GM20431 (cell line): ENCODE measurements around the gene PEAK1.

Experiments
- in situ Hi-C: fragments of 300-500 bp; cut with MseI, MboI; formaldehyde crosslinking; loops from one replicate; pipeline ENCODE4 v1.15.0; 2020; ENCODE audit warnings: low sequenced_read_pairs; ENCODE audit not compliant: unreplicated experiment

PEAK1 gene

GRCh38 chr15:77112838-77113504, 306.9 kb downstream of the PEAK1 start:
- in situ Hi-C loops: loop anchor here (10.0 kb wide), 1 partner anchor 432 kb away; no protein-coding TSS in a partner anchor

GRCh38 chr15:77111789-77112188, 308.1 kb downstream of the PEAK1 start:
- in situ Hi-C loops: loop anchor here (10.0 kb wide), 1 partner anchor 433 kb away; no protein-coding TSS in a partner anchor

GRCh38 chr15:77107531-77108355, 312.2 kb downstream of the PEAK1 start:
- in situ Hi-C loops: no loop called here

DNA sequence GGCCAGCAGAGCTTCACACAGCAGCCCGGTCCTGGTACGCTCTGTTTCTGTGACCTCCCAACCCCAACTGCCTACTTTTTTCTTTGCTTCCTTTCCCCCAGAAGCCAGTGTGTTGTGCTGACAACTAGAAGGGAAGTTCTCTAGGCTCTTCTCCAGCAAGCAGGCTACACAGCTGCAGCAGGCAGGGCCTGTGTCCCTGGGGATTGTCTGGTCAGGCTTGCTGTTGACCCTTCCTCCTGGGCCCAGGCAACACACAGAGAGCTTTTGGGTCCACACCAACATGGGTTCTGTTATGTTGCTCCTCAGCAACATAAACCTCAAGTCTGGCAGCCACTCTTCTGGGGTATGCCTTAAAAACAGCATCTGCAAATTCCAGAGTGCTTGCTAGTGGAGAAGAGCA, 312.8 kb downstream of the PEAK1 start:
- in situ Hi-C loops: no loop called here

DNA sequence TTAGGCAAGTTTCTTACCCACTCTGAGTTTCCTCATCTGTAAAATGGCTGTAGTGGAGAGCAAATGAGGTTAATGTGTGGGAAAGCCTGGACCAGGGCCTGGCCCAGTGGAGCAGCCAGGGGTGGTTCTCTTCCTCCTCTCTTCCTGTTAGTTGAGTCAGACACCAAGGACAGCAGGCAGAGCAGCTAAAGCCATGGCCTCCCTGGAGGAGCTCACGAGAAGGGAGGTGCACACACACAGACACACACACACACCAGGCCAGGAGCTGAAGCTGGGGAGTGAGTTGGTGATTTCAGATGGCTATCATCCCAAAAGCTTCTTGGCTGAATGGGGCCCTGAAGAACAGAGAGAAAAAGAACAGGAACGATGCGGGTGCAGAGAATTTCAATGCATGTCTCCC, 315.7 kb downstream of the PEAK1 start:
- in situ Hi-C loops: no loop called here

DNA sequence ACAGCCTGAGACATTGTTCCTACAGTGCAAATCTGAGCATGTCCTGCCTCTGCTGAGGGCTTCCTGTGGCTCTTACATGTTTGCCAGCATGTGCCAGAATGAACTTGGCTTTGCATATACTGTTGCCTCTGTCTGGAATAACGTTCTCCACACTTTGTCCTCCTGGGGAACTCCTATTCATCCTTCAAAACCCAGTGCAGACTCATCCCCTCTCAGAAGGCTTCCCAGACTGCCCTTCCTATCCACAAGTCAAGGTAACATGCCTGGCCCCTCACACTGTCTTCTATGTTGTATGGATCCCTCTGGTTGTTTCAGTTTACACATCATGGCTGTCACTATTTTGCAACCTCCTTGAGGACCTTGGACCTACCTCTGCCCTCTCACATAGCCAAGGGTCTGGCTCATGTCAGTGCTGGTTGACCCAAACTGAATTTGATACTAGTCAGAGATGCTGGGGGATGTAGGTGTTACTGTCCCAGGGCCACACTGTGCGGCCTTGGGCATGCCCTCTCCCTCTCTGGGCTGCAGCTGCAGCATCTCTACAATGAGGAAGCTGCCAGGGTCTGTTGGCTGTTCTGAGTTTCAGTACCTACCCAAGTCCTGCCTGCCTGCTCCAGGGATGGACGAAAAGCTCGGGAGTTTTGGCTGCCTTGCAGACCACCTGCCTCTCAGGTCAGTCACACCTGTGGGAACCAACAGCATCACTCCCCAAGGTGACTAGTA, 320.0 kb downstream of the PEAK1 start:
- in situ Hi-C loops: no loop called here

GRCh38 chr15:77098572-77098971, 321.3 kb downstream of the PEAK1 start:
- in situ Hi-C loops: no loop called here

GRCh38 chr15:77097921-77098320, 322.0 kb downstream of the PEAK1 start:
- in situ Hi-C loops: no loop called here

- in situ Hi-C loops: no loop called here
These were observed 322.6 kb downstream of the PEAK1 start for GRCh38 chr15:77097248-77097721.

DNA sequence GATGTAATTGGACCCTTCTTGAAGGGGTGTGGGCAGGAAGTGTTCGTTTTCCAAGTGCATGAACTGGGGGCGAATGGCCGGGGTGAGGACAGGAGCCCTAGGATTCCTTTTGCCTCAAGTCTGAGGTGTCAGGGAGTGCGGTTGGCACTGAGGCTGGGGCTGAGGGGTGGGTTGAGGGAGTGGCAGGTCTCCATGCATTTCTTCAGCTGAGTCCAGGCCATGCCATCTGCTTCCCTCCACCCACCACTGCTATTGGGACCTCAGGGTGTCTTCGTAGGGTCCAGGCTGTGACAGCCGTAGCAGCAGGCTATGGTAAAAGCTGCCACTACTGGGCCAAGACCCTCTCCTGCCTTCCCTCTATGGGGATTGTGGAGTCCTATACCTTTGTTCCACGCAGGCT, 323.4 kb downstream of the PEAK1 start:
- in situ Hi-C loops: no loop called here

- in situ Hi-C loops: no loop called here
These were observed 323.8 kb downstream of the PEAK1 start for GRCh38 chr15:77096138-77096537.

DNA sequence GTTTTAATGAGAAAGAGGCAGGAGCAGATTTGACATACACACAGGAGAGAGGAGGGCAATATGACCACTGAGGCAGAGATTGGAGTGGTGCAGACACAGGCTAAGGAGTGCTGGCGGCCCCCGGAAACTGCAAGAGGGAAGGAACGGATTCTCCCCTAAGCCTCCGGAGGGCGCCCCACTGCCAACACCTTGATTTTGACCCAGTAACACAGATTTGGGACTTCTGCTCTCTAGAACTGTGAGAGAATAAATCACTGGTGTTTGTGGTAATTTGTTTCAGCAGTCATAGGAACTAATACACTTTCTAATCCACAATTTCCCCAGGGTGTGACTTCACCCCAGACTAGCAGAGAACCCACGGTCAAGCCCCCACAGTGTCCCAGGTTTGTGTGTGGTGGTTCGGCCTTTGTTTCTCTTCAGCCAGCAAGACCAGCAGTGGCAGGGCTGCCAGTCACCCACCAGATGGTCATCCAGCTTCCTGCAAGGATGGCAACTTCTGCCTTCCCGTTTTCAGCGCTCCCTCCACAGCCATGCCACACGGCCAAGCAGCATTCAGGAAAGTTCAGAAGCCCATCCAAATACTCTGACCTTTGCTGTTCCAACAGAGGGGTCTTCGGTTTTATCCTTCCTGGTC, 325.4 kb downstream of the PEAK1 start:
- in situ Hi-C loops: no loop called here

- in situ Hi-C loops: no loop called here
These were observed 326.5 kb downstream of the PEAK1 start for GRCh38 chr15:77093436-77093835.

DNA sequence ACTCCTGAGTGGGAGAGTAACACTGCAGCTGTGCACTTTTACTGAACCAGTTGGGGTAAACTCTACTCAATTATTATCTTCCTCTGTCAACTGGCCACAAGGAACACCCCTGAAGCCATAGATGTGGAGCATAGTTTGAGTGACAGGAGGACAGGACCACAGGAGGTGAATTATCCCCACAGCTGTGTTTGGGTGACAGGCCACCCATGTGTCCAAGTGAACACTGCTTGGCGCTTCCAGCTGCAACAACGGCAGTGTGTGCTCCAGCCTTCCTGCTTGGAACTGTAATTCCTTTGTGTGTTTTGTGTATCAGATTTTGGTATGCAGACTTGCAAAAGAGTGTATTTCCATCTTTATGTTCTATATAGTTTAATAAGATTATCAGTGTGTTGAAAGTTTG, 328.8 kb downstream of the PEAK1 start:
- in situ Hi-C loops: no loop called here

- in situ Hi-C loops: no loop called here
These were observed 332.7 kb downstream of the PEAK1 start for GRCh38 chr15:77087213-77087612.

GRCh38 chr15:77085297-77085696, 334.6 kb downstream of the PEAK1 start:
- in situ Hi-C loops: no loop called here

DNA sequence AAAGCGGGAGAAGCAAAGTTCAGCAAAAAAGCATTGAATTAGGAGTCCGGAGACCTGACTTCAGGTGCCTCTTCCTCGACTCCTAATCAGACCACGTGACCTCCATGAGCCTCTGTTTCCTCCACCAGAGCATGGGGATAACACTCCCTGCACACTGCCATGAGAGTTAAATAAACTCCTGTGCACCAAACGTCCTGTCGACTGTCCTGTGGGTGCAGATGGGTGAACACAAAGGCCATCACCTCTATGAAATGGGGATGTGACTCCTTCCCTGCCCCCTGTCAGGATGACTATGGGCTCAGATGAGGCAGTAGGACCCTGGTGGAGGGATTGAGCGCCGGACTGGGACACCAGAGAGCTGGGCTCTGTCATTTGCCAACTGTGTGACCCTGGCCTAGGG, 335.5 kb downstream of the PEAK1 start:
- in situ Hi-C loops: no loop called here

DNA sequence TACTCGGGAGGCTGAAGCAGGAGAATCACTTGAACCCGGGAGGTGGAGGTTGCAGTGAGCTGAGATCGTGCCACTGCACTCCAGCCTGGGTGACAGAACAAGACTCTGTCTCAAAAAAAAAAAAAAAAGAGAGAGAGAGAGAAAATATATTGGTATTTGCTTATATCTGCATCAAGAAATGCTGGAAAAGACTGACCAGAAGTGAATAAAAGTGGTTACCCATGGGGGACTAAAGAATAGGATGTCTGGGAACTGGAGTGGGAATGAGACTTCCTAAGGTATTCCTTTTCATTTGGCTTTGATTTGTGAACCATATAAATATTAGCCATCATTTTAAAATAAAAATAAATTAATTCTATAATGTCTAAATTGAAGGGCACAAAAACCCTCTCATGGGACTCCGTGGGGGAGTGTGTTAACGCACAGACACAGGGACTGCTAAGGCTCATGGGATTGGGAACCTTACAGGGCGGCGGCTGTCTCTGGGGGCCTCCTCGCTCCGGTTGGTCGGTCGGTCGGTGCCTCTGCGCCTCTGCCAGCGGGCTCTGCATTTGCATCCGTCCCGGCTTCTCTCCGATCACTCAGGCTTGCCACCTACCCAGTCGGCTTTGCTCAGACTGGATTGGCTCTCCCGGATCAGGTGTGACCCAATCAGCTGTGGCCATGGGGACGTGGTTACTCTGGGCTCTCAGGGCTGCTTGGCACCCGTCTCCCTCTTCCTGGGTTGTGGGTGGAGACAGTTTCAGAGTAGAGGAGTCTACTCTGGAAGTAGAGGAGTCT, 336.3 kb downstream of the PEAK1 start:
- in situ Hi-C loops: no loop called here

DNA sequence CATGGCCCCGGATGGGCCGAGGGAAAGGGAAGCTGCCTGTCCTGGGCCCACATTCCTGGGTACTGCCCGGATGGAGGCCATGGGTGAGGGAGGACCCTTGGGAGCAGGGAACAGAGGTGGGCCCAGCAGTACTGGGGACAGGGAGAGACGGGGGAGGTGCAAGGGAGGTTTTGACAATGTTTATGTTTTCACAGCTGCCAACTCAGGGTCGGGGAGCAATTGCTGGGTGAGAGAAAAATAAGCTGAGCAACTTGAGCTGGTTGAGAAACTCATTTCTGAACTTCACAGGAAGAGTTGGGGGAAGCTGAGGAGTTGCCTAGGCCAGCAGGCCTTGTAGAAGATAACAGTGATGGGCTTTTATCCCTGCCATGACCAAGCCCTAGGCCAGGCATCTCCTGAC, 337.9 kb downstream of the PEAK1 start:
- in situ Hi-C loops: no loop called here
